Measurements from ENCODE around the gene LCN12. TPM values are rescaled to one million over a fixed set of nuclear protein-coding genes. Genes with fewer than 3 reads are reported as not detected.

LCN12 gene
- total RNA-seq, 4 donors from 2014 or later, result 1.8 to 8.7 (median 7.9) TPM; not detected in 1

- TF ChIP-seq CTCF (IDR thresholded peaks at IDR 0.05) (no peak), POLR2A (IDR thresholded peaks at IDR 0.05) (no peak)
- DNase-seq, result no peak
- Histone ChIP-seq H3K9me3 (no peaks in the 10 kb centered on the region), H3K4me1 (peaks cover 0 to 26% (median 0%) of the 10 kb centered on the region in 4 donors), H3K27me3 (no peaks in the 10 kb centered on the region), H3K36me3 (no peaks in the 10 kb centered on the region), H3K4me3 (no peak overlapping the region), H3K27ac (no peak overlapping the region)
These were observed 11.3 kb downstream of the LCN12 start for GRCh38 chr9:136963341-136963740.

GRCh38 chr9:136963751-136964150 lies 11.7 kb downstream of the LCN12 start:
- Histone ChIP-seq H3K27ac (no peak overlapping the region), H3K36me3 (no peaks in the 10 kb centered on the region), H3K4me1 (peaks cover 0 to 26% (median 0%) of the 10 kb centered on the region in 4 donors), H3K4me3 (no peak overlapping the region), H3K9me3 (no peaks in the 10 kb centered on the region), H3K27me3 (no peaks in the 10 kb centered on the region)
- DNase-seq, result no peak
- TF ChIP-seq CTCF (IDR thresholded peaks at IDR 0.05), result no peak
- no peak for TF ChIP-seq POLR2A (IDR thresholded peaks at IDR 0.05)

- H3K27ac ChIP-seq, result peak overlapping the region in 1 of 4 donors; percentile 5
- peak in 2 of 3 donors; percentile 62 to 70 for DNase-seq
- H3K36me3 ChIP-seq, result no peaks in the 10 kb centered on the region
- no peaks in the 10 kb centered on the region for H3K27me3 ChIP-seq
- H3K4me3 ChIP-seq, result no peak overlapping the region
- no peaks in the 10 kb centered on the region for H3K9me3 ChIP-seq
- TF ChIP-seq POLR2A (IDR thresholded peaks at IDR 0.05), result no peak
- no peak for TF ChIP-seq CTCF (IDR thresholded peaks at IDR 0.05)
- peaks cover 0 to 26% (median 0%) of the 10 kb centered on the region in 4 donors for H3K4me1 ChIP-seq
These were observed 12.2 kb downstream of the LCN12 start for GRCh38 chr9:136964171-136964689.

GRCh38 chr9:136964833-136965422 lies 12.9 kb downstream of the LCN12 start:
- H3K36me3 ChIP-seq, result no peaks in the 10 kb centered on the region
- TF ChIP-seq CTCF (IDR thresholded peaks at IDR 0.05), result no peak
- no peaks in the 10 kb centered on the region for H3K9me3 ChIP-seq
- peak overlapping the region in 1 of 4 donors; percentile 5 for H3K27ac ChIP-seq
- no peaks in the 10 kb centered on the region for H3K27me3 ChIP-seq
- peaks cover 0 to 26% (median 0%) of the 10 kb centered on the region in 4 donors for H3K4me1 ChIP-seq
- no peak for DNase-seq
- no peak overlapping the region for H3K4me3 ChIP-seq

- peak in 1 of 3 donors; percentile 64 for DNase-seq
- Histone ChIP-seq H3K4me1 (peaks cover 0 to 26% (median 0%) of the 10 kb centered on the region in 4 donors), H3K27me3 (no peaks in the 10 kb centered on the region), H3K9me3 (no peaks in the 10 kb centered on the region), H3K4me3 (no peak overlapping the region), H3K36me3 (no peaks in the 10 kb centered on the region), H3K27ac (peak overlapping the region in 1 of 4 donors; percentile 13)
- no peak for TF ChIP-seq POLR2A (IDR thresholded peaks at IDR 0.05)
- TF ChIP-seq CTCF (IDR thresholded peaks at IDR 0.05), result no peak
These were observed 13.9 kb downstream of the LCN12 start for GRCh38 chr9:136965771-136966484.

Data from Peyer's patch (tissue), 4 donors.